Stimulated activated CD4-positive, alpha-beta T cell treated with anti-CD3 and anti-CD28 coated beads, Interleukin-4, amount 100 ng/mL, for 4 hours (primary cell): ENCODE measurements around the gene GOLGA6A.
"Not testable (repeated sequence)": the region's sequence is repeated elsewhere in the genome, so short reads cannot be mapped to it uniquely, and the experiment has no call there.

ENCODE experiments used
- DNase-seq, 2 experiments: peaks; one replicate each; pipeline ENCODE4 v3.0.0-alpha.2; 2020

Gene GOLGA6A

GRCh38 chr15:74082450-74082849 is at the start of gene GOLGA6A:
TSS of gene GOLGA6A (minus strand) at chr15:74082550. CDS start at chr15:74082509, 41 bp downstream.
- DNase-seq: not testable (repeated sequence)

GRCh38 chr15:74131628-74132413 is 49.5 kb upstream of the GOLGA6A start:
- DNase-seq: no peak

GRCh38 chr15:74130849-74131627 is 48.7 kb upstream of the GOLGA6A start:
- DNase-seq: no peak

GRCh38 chr15:74130155-74130848 is 48.0 kb upstream of the GOLGA6A start, which contains the start of gene ISLR2:
TSS of gene ISLR2 (plus strand) at chr15:74130586. CDS start at chr15:74132755, 2,169 bp downstream.
- no peak for DNase-seq

- DNase-seq: no peak
Measured at GRCh38 chr15:74129586-74130154, 47.3 kb upstream of the GOLGA6A start.

- DNase-seq: no peak
Measured at GRCh38 chr15:74128785-74129585, 46.6 kb upstream of the GOLGA6A start.

- no peak for DNase-seq
Measured at GRCh38 chr15:74127954-74128784, 45.8 kb upstream of the GOLGA6A start.

- peak; percentile 73 to 90 for DNase-seq
Measured at GRCh38 chr15:74127255-74127953, 45.1 kb upstream of the GOLGA6A start.

- no peak for DNase-seq
Measured at GRCh38 chr15:74124759-74125158, 42.4 kb upstream of the GOLGA6A start.

- no peak for DNase-seq
Measured at GRCh38 chr15:74124196-74124595, 41.8 kb upstream of the GOLGA6A start.

GRCh38 chr15:74123658-74124057 is 41.3 kb upstream of the GOLGA6A start:
- DNase-seq: no peak

- no peak for DNase-seq
Measured at GRCh38 chr15:74123131-74123429, 40.7 kb upstream of the GOLGA6A start.

- DNase-seq: no peak
Measured at GRCh38 chr15:74122403-74123130, 40.2 kb upstream of the GOLGA6A start.

- DNase-seq: no peak
Measured at GRCh38 chr15:74121858-74122257, 39.5 kb upstream of the GOLGA6A start.

- no peak for DNase-seq
Measured at GRCh38 chr15:74121039-74121438, 38.7 kb upstream of the GOLGA6A start.

- DNase-seq: no peak
Measured at GRCh38 chr15:74120426-74120825, 38.1 kb upstream of the GOLGA6A start.

GRCh38 chr15:74109713-74110112 is 27.4 kb upstream of the GOLGA6A start:
- DNase-seq: no peak

GRCh38 chr15:74108611-74109010 is 26.3 kb upstream of the GOLGA6A start:
- DNase-seq: not testable (repeated sequence)

- no peak for DNase-seq
Measured at GRCh38 chr15:74108111-74108510, 25.8 kb upstream of the GOLGA6A start.
